ENCODE measurements around the gene YWHAG. TPM values are rescaled to one million over a fixed set of nuclear protein-coding genes. Genes with fewer than 3 reads are reported as not detected.
A peak's percentile ranks its signal among the peaks of the same experiment; 100 is the strongest.
"Not testable (repeated sequence)": the region's sequence is repeated elsewhere in the genome, so short reads cannot be mapped to it uniquely, and the experiment has no call there.

YWHAG gene
- polyA plus RNA-seq, 1 donor, result 94.7 TPM

DNA sequence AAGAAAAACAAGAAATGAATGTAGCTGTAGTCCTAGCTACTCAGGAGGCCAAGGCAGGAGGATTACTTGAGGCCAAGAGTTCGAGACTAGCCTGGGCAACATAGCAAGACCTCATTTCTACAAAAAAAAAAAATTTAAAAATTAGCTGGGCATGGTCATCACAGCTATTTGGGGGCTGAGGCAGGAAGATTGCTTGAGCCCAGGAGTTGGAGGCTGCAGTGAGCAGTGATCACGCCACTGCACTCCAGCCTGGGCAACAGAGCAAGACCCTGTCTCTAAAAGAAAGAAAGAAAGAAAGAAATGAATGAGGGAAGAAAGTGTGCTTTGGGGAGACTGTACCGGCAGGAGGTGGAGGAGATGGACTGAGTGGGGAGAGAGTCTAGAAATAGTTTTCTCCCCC lies 5.0 kb upstream of the YWHAG start:
- not testable (repeated sequence) for H3K9me3 ChIP-seq (ENCODE audit: control insufficient read depth, low read depth, low read length); DNase-seq; H3K4me3 ChIP-seq (ENCODE audit: low read length); H3K36me3 ChIP-seq (ENCODE audit: control insufficient read depth, insufficient read depth, low read length); H3K27me3 ChIP-seq (ENCODE audit: control insufficient read depth, insufficient read depth, low read length)
- H3K27ac ChIP-seq (ENCODE audit: low read length), result peak overlapping the region; percentile 43
- peaks cover 12% of the 10 kb centered on the region for H3K4me1 ChIP-seq (ENCODE audit: control insufficient read depth, insufficient read depth, low read length)
- WGBS (ENCODE audit: insufficient coverage, low lambda C conversion rate), result 100% methylated on average over 1 of the region's 3 CpGs

DNA sequence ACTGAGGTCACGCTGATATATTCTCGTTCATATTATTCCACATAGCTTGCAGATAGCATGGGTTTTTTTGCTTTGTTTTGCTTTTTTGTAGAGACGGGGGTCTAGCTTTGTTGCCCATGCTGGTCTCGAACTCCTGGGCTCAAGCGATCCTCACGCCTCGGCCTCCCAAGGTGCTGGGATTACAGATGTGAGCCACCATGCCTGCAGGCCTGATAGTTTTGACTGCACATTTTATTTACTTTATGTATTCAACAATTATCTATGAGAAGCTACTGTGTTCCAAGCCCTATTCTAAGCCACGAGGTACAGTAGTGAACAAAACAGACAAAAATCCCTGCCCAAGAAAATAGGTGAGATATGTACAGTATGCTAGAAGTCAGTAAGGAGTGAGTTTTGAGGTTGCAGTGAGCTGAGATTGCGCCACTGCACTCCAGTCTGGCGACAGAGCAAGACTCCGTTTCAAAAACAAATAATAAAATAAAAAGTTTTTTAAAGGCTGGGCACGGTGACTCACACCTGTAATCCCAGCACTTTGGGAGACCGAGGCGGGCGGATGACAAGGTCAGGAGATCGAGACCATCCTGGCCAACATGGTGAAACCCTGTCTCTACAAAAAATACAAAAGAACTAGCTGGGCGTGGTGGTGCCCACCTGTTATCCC lies 1.3 kb upstream of the YWHAG start:
- no peak for DNase-seq
- peak overlapping the region; percentile 94 for H3K4me3 ChIP-seq (ENCODE audit: low read length)
- peaks cover 18% of the 10 kb centered on the region for H3K4me1 ChIP-seq (ENCODE audit: control insufficient read depth, insufficient read depth, low read length)
- H3K9me3 ChIP-seq (ENCODE audit: control insufficient read depth, low read depth, low read length), result no peaks in the 10 kb centered on the region
- no CpG with 5 or more reads among the region's 17 CpGs for WGBS (ENCODE audit: insufficient coverage, low lambda C conversion rate)
- peak overlapping the region; percentile 100 for H3K27ac ChIP-seq (ENCODE audit: low read length)
- no peaks in the 10 kb centered on the region for H3K27me3 ChIP-seq (ENCODE audit: control insufficient read depth, insufficient read depth, low read length)
- no peaks in the 10 kb centered on the region for H3K36me3 ChIP-seq (ENCODE audit: control insufficient read depth, insufficient read depth, low read length)

DNA sequence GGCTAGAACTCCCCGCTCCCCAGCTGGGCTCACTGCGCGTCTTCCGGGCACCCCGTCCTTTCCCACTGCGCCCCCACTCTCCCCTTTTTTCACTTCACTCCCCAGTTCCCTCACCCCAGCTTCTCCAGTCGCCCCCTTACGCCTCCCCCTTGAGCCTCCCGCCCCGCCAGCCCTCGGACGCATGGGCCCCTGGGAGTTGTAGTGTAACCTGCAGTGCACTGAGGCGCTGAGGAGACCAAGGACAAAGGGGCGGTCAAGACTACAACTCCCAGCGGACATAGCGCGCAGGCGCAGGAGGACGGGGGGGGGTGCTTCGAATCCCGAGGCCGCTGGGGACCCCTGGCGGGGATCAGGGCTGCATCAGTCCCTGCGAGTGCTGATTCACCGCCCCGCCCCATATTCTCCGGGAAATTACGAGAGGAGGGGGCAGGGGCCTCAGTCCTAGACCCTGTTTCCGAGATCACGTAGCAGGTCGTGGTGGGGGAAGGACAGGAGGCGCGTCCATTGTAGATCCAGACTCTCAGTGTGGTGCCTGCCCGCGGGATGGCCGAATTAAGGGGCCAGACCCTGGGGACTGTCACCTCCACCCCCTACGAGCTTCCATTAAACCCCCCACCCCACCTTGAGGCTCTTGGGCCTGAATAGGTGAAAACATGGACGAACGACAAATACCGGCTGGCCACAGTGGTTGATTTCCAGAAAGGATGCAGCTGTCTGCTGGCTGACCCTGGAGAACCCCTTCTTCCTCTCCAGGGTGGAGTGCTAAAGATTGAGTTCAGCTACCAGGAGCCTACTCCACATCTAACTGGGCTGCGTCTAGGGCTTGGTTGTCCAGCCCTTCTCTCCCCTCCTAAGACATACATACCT lies 553 bp upstream of the YWHAG start:
- Histone ChIP-seq H3K27me3 (ENCODE audit: control insufficient read depth, insufficient read depth, low read length) (no peaks in the 10 kb centered on the region), H3K27ac (ENCODE audit: low read length) (peak overlapping the region; percentile 100), H3K9me3 (ENCODE audit: control insufficient read depth, low read depth, low read length) (no peaks in the 10 kb centered on the region), H3K36me3 (ENCODE audit: control insufficient read depth, insufficient read depth, low read length) (peaks cover 5% of the 10 kb centered on the region), H3K4me3 (ENCODE audit: low read length) (peak overlapping the region; percentile 94), H3K4me1 (ENCODE audit: control insufficient read depth, insufficient read depth, low read length) (peaks cover 12% of the 10 kb centered on the region)
- peak; percentile 98 to 99 for DNase-seq
- no CpG with 5 or more reads among the region's 41 CpGs for WGBS (ENCODE audit: insufficient coverage, low lambda C conversion rate)

DNA sequence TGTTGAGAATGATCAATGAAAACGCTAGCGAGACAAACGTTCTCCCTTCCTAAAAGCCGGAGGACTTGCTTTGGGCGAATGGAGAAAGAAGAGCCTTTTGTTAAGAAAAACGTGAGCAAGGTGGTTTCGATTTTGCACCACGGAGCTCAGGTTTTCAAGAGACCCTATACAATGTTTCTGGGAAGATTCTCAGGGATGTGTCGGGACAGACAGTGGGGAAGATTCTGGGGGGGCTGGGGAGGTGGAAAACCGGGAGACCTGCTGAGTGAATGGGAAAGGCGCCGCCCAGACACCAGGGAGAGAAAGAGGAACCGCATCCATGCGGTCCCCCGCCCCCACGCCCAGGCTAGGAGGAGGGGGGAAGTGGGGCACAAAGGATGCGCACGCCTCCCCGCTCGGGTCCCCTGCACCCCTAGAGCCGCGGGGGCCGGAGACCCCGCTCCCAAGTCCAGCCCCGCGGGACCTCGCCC lies 745 bp downstream of the YWHAG start:
- peaks cover 11% of the 10 kb centered on the region for H3K4me1 ChIP-seq (ENCODE audit: control insufficient read depth, insufficient read depth, low read length)
- peak overlapping the region; percentile 94 for H3K4me3 ChIP-seq (ENCODE audit: low read length)
- DNase-seq, result peak; percentile 47 to 80
- peaks cover 5% of the 10 kb centered on the region for H3K36me3 ChIP-seq (ENCODE audit: control insufficient read depth, insufficient read depth, low read length)
- no CpG with 5 or more reads among the region's 27 CpGs for WGBS (ENCODE audit: insufficient coverage, low lambda C conversion rate)
- H3K27ac ChIP-seq (ENCODE audit: low read length), result peak overlapping the region; percentile 100
- no peaks in the 10 kb centered on the region for H3K27me3 ChIP-seq (ENCODE audit: control insufficient read depth, insufficient read depth, low read length)
- H3K9me3 ChIP-seq (ENCODE audit: control insufficient read depth, low read depth, low read length), result no peaks in the 10 kb centered on the region

DNA sequence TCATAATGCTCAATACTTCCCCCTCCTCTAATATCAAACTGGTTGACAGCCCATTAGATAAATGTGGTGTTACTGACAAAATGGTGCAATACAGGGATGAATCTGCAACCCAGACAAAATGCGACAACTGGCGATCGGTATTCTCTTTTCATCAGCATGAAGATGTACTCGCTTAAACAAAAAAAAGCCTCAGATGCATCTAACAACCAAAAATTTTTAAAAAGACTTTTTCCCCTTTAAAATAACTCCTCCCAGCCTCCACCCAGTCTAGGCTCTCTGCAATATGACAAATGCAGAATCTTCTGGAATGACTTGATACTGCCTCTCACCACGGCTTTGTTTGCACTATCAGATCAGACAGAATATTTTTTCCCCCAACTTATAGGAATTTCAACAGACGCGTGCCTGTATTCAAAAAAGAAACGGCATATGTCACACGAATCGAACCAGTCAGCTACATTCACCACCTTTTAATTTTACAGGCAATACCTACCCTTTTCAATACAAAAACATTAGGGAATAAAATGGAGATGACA lies 1.2 kb downstream of the YWHAG start:
- peak in 1 of 2 donors; percentile 20 for DNase-seq
- Histone ChIP-seq H3K4me3 (ENCODE audit: low read length) (peak overlapping the region; percentile 94), H3K9me3 (ENCODE audit: control insufficient read depth, low read depth, low read length) (no peaks in the 10 kb centered on the region), H3K27me3 (ENCODE audit: control insufficient read depth, insufficient read depth, low read length) (no peaks in the 10 kb centered on the region), H3K4me1 (ENCODE audit: control insufficient read depth, insufficient read depth, low read length) (peaks cover 11% of the 10 kb centered on the region), H3K27ac (ENCODE audit: low read length) (peak overlapping the region; percentile 100), H3K36me3 (ENCODE audit: control insufficient read depth, insufficient read depth, low read length) (peaks cover 5% of the 10 kb centered on the region)
- no CpG with 5 or more reads among the region's 10 CpGs for WGBS (ENCODE audit: insufficient coverage, low lambda C conversion rate)

DNA sequence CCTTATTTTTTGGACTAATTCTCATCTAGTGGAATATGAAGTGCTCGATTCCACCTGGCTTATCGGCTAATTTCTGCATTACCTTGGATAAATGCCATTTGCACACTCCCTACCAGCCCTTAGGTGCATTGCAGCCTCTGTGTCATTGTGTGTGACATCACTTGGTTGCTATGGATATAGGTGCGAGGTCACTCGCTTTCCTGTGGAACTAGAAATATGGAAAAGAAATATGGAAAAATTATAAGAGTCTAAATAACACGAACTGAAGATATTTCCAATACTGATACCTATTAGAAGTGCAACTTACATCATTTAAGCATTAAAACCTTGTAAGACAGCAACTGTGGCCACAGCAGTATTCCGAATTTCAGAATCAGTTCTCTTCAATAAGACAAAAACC lies 2.0 kb downstream of the YWHAG start:
- Histone ChIP-seq H3K4me3 (ENCODE audit: low read length) (peak overlapping the region; percentile 94), H3K4me1 (ENCODE audit: control insufficient read depth, insufficient read depth, low read length) (peaks cover 11% of the 10 kb centered on the region), H3K9me3 (ENCODE audit: control insufficient read depth, low read depth, low read length) (no peaks in the 10 kb centered on the region), H3K27ac (ENCODE audit: low read length) (peak overlapping the region; percentile 100), H3K27me3 (ENCODE audit: control insufficient read depth, insufficient read depth, low read length) (no peaks in the 10 kb centered on the region), H3K36me3 (ENCODE audit: control insufficient read depth, insufficient read depth, low read length) (peaks cover 5% of the 10 kb centered on the region)
- 58% methylated on average over 2 of the region's 6 CpGs for WGBS (ENCODE audit: insufficient coverage, low lambda C conversion rate)
- DNase-seq, result peak; percentile 43 to 70

DNA sequence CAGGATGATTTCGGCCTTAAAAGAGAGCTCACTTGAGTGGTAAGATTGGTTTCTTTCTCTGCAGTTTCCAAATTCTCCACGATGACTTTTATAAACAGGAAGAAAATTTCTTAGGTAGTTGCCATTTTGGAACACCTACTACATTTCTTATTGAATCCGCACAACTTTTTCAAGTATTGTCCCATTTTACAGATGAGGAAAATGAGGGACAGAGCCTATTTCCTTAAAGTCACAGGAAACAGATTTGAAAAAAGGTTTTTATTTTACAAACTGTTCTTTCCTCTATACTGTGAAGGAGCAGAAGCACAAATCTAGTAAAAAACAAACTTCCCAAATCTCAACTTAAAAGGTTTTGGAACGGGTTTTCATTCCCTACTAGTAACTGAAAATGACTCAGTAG lies 2.7 kb downstream of the YWHAG start:
- peaks cover 5% of the 10 kb centered on the region for H3K36me3 ChIP-seq (ENCODE audit: control insufficient read depth, insufficient read depth, low read length)
- H3K27me3 ChIP-seq (ENCODE audit: control insufficient read depth, insufficient read depth, low read length), result no peaks in the 10 kb centered on the region
- no peak overlapping the region for H3K27ac ChIP-seq (ENCODE audit: low read length)
- peaks cover 11% of the 10 kb centered on the region for H3K4me1 ChIP-seq (ENCODE audit: control insufficient read depth, insufficient read depth, low read length)
- H3K9me3 ChIP-seq (ENCODE audit: control insufficient read depth, low read depth, low read length), result no peaks in the 10 kb centered on the region
- no peak overlapping the region for H3K4me3 ChIP-seq (ENCODE audit: low read length)
- 100% methylated on average over 1 of the region's 4 CpGs for WGBS (ENCODE audit: insufficient coverage, low lambda C conversion rate)
- no peak for DNase-seq

DNA sequence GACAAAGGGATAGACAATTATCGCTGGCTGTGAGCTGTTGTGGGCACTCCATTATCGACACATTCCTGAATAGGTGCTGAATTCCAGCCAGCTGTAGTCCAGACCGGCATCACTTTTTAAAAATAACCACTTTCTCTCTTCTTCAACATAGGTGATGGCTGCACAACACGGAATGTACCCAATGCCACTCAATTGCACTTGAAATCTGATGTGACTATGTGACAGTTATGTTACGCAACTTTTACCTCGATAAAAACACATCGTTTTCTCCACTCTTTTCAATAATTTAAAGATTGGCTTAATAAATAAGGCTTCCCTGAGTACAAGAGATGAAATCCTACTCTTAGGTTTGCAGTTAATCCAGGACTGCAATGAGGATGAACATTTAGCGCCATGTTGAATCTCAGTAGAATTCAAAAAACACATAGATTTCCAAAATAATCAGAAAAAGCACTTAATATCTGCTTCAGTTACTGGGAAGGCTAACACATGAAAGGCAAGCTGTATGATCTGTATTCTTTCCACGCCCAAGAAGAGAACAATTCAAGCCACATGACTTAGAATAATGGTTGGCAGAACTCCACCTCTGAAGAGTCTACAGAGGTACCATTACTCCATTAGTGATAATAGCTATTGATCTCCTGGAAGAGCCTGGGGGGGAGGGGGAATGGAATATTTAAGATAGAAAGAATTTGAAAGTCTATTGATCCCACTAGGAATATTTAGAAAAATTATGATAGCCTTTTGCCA lies 3.6 kb downstream of the YWHAG start:
- peaks cover 8% of the 10 kb centered on the region for H3K36me3 ChIP-seq (ENCODE audit: control insufficient read depth, insufficient read depth, low read length)
- no peak overlapping the region for H3K4me3 ChIP-seq (ENCODE audit: low read length)
- no peak for DNase-seq
- H3K27ac ChIP-seq (ENCODE audit: low read length), result no peak overlapping the region
- H3K27me3 ChIP-seq (ENCODE audit: control insufficient read depth, insufficient read depth, low read length), result no peaks in the 10 kb centered on the region
- WGBS (ENCODE audit: insufficient coverage, low lambda C conversion rate), result 100% methylated on average over 2 of the region's 9 CpGs
- peaks cover 11% of the 10 kb centered on the region for H3K4me1 ChIP-seq (ENCODE audit: control insufficient read depth, insufficient read depth, low read length)
- H3K9me3 ChIP-seq (ENCODE audit: control insufficient read depth, low read depth, low read length), result no peaks in the 10 kb centered on the region

DNA sequence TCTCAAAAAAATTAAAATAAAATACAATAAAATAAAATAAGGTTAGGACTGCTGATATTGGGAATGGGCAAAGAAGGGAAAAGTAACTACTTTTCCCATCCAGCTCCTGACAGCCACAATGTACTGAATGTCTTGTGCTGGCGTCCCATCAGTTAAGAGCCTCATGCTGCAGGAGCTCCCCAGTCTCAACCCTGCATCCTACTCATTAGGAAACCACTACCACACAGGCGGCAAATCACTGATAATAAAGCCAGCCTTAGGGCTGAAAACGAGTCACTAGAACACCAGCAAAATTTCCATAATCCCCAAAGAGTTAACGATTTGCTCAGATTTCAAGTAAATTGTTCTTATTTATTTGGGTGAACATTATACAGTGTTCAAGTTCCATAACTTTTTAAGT lies 4.3 kb downstream of the YWHAG start:
- peaks cover 8% of the 10 kb centered on the region for H3K4me1 ChIP-seq (ENCODE audit: control insufficient read depth, insufficient read depth, low read length)

DNA sequence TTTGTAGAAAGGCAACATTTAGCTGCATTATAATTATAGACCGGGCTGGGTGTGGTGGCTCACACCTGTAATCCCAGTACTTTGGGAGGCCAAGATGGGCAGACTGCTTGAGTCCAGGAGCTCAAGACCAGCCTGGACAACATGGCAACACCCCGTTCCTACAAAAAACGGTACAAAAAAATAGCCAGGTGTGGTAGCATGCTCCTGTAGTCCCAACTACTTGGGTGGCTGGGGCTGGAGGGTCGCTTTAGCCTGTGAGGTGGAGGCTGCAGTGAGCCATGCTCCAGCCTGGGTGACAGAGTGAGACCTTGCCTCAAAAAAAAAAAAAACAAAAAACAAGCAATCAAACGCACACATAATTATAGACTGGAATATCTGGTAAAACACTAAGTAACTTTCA lies 5.0 kb downstream of the YWHAG start:
- Histone ChIP-seq H3K27me3 (ENCODE audit: control insufficient read depth, insufficient read depth, low read length) (no peaks in the 10 kb centered on the region), H3K4me1 (ENCODE audit: control insufficient read depth, insufficient read depth, low read length) (peaks cover 6% of the 10 kb centered on the region), H3K36me3 (ENCODE audit: control insufficient read depth, insufficient read depth, low read length) (peaks cover 14% of the 10 kb centered on the region), H3K9me3 (ENCODE audit: control insufficient read depth, low read depth, low read length) (no peaks in the 10 kb centered on the region), H3K27ac (ENCODE audit: low read length) (no peak overlapping the region), H3K4me3 (ENCODE audit: low read length) (no peak overlapping the region)
- WGBS (ENCODE audit: insufficient coverage, low lambda C conversion rate), result no CpG with 5 or more reads among the region's 5 CpGs
- no peak for DNase-seq

More for the DNA sequence above, 4.3 kb downstream of the YWHAG start:
- WGBS (ENCODE audit: insufficient coverage, low lambda C conversion rate), result 100% methylated on average over 1 of the region's 4 CpGs
- Histone ChIP-seq H3K4me3 (ENCODE audit: low read length) (no peak overlapping the region), H3K27me3 (ENCODE audit: control insufficient read depth, insufficient read depth, low read length) (no peaks in the 10 kb centered on the region), H3K27ac (ENCODE audit: low read length) (no peak overlapping the region), H3K9me3 (ENCODE audit: control insufficient read depth, low read depth, low read length) (no peaks in the 10 kb centered on the region), H3K36me3 (ENCODE audit: control insufficient read depth, insufficient read depth, low read length) (peaks cover 13% of the 10 kb centered on the region)
- no peak for DNase-seq
